GM21737 (cell line): Measurements from ENCODE around the gene CFAP298.
"Not testable (repeated sequence)": the region's sequence is repeated elsewhere in the genome, so short reads cannot be mapped to it uniquely, and the experiment has no call there.

Experiments
- ATAC-seq: cut with Tn5 transposase; IDR thresholded peaks from one replicate; pipeline ENCODE4 v1.9.1; 2021; ENCODE audit warnings: mild to moderate bottlenecking, moderate library complexity; ENCODE audit not compliant: unreplicated experiment

CFAP298 gene

GRCh38 chr21:32569261-32570230 is 42.6 kb downstream of the CFAP298 start:
- ATAC-seq, result no peak

GRCh38 chr21:32567626-32568025 is 44.6 kb downstream of the CFAP298 start:
- no peak for ATAC-seq

GRCh38 chr21:32566741-32567389 is 45.3 kb downstream of the CFAP298 start:
- no peak for ATAC-seq

- no peak for ATAC-seq
Measured at GRCh38 chr21:32565856-32566465, 46.2 kb downstream of the CFAP298 start.

- ATAC-seq, result no peak
Measured at GRCh38 chr21:32562915-32563314, 49.3 kb downstream of the CFAP298 start.

GRCh38 chr21:32562426-32562825 is 49.8 kb downstream of the CFAP298 start:
- no peak for ATAC-seq

GRCh38 chr21:32561476-32561875 is 50.7 kb downstream of the CFAP298 start:
- not testable (repeated sequence) for ATAC-seq

- ATAC-seq, result no peak
Measured at GRCh38 chr21:32560896-32561295, 51.3 kb downstream of the CFAP298 start.

- ATAC-seq, result no peak
Measured at GRCh38 chr21:32559006-32559610, 53.1 kb downstream of the CFAP298 start.

- ATAC-seq, result no peak
Measured at GRCh38 chr21:32558106-32558505, 54.1 kb downstream of the CFAP298 start.

GRCh38 chr21:32554832-32555638 is 57.1 kb downstream of the CFAP298 start:
- ATAC-seq, result no peak

GRCh38 chr21:32549886-32550285 is 62.3 kb downstream of the CFAP298 start:
- ATAC-seq, result no peak

- no peak for ATAC-seq
Measured at GRCh38 chr21:32549440-32549839, 62.7 kb downstream of the CFAP298 start.
